ENCODE results near the gene PIP5KL1.

GRCh38 chr9:127903557-127904475 lies 26.8 kb downstream of the PIP5KL1 start:
- TF ChIP-seq CTCF (IDR thresholded peaks at IDR 0.05; ENCODE audit: poor library complexity, severe bottlenecking) (no peak), TAF1 (IDR thresholded peaks at IDR 0.05; ENCODE audit: low read depth) (no peak), POLR2AphosphoS5 (IDR thresholded peaks at IDR 0.05) (no peak), EZH2 (IDR thresholded peaks at IDR 0.05; ENCODE audit: borderline replicate concordance, insufficient read depth, low read length, poor library complexity, severe bottlenecking) (no peak), EP300 (conservative IDR thresholded peaks at IDR 0.05; ENCODE audit: poor library complexity, severe bottlenecking) (no peak), REST (IDR thresholded peaks at IDR 0.05; ENCODE audit: borderline replicate concordance) (no peak), SMC3 (conservative IDR thresholded peaks at IDR 0.05; ENCODE audit: poor library complexity) (no peak), RAD21 (conservative IDR thresholded peaks at IDR 0.05) (no peak), MXI1 (conservative IDR thresholded peaks at IDR 0.05; ENCODE audit: poor library complexity, severe bottlenecking) (no peak)

All from neural cell (in vitro differentiated cells).